Activated CD4-positive, alpha-beta T cell treated with anti-CD3 and anti-CD28 coated beads, Interleukin-2, amount 50 U/mL, for 1 hour (primary cell): ENCODE data around the gene CLEC4F.
"Not testable (repeated sequence)": the region's sequence is repeated elsewhere in the genome, so short reads cannot be mapped to it uniquely, and the experiment has no call there.

Source experiments
- DNase-seq: peaks from one replicate; pipeline ENCODE4 v3.0.0-alpha.2; 2020

Gene CLEC4F

GRCh38 chr2:70823249-70823648, 2.9 kb upstream of the CLEC4F start:
- no peak for DNase-seq

GRCh38 chr2:70822843-70823242, 2.4 kb upstream of the CLEC4F start:
- DNase-seq = no peak

DNA sequence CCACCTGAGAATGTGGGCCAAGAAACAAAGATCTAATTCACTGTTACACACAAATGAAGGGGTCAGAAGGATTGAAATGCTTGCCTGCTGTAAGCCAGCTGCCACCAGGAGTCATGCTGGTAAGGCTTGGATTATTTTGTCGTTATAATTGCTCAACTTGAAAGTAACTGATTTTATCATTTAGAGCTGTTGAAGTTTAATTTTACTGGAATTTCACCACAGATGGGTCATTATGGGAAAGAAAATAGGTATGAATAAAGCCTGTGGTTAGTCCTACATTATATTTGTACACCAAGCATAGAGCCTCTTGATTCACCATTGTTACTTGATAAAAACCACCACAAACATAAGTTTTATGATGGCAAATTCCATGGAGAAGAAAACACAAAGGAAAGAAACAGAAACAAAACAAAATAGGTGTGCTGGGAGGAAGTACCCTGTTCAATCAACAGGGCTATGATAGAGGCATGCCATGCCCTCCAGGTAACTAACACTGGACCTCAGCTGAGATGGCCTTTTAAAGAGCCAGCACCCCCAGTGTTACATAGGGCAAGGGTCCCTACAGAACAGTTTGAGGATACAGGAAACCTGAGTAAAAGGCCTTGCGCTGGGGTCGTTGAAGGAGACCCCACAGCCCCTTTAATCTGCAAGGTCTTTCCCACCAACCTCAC, 3.0 kb downstream of the CLEC4F start:
- no peak for DNase-seq

DNA sequence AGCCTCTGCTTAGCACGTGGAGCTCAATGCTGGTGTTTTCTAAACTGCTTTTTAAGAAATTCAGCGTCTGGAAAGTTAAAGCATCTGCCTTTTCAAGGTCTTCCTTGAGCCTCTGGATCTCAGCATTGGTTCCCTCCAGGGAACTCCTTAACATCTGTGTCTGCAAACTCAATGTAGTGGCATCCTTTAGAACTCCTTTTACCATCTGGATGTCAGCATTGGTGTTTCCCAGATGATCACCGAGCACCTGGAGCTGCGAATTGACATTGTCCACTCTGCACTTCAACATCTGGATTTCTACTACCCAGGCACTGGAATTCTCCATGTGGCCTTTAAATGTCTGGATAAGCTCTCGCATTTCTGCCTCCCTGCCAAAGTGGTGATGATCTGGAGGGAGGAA, 3.7 kb downstream of the CLEC4F start:
- DNase-seq = no peak

DNA sequence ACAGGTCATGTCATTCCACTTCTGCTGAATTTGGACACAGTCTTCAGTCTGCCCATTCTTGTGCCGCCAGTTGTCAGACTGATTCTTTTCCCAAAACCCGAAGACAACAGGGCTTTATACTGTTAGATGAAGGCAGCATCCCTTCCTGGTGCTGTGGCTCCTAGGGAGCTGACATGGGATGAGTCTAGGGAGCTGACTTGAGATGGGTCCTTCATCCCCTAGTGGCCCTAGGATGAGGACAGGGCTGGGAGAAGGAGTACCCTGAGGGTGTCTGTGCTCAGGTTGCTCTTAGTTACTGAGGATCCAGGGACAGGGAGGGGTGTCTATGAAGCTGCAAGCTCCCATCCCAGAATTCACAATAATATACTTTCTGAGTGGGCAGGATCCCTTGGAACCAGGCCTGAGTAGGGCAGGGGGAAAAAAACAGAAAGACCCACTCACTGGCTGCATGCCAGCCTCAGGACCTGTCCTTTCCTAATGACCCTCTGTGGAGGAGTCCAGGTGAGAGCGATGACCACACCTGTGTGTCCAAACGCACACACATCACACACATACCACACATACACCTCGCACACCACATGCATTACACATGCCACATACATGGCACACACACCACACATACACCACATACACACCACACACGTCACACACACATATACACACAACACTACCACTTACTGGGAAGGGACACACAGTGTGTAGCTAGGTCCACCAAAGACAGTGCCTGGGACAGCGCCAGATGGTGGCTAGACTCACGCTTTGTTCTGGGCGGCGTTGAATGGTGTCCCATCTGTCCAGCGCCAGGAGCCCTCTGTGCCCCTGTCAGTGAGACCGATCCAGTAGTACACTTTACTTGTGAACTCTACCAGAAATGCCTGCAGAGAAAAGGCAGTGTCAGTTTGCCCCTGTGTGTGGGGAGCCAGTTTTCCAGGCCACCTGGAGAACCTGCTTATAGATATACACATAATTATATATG, 11.1 kb downstream of the CLEC4F start:
- no peak for DNase-seq

DNA sequence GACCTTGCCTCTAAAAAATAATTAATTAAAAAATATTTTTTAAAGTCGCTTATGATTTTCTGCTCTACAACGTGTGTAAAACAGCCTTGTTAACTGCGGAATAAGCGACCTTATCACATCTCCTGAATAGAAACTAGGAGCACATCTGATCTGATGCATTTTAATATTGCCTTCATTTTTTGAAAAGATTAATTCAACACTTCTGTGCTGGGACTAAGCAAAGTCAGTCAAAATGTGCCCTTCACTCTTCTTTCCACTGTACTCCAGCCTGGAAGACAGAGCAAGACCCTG, 12.6 kb downstream of the CLEC4F start:
- no peak for DNase-seq

GRCh38 chr2:70807102-70807827, 13.1 kb downstream of the CLEC4F start:
- DNase-seq = no peak

DNA sequence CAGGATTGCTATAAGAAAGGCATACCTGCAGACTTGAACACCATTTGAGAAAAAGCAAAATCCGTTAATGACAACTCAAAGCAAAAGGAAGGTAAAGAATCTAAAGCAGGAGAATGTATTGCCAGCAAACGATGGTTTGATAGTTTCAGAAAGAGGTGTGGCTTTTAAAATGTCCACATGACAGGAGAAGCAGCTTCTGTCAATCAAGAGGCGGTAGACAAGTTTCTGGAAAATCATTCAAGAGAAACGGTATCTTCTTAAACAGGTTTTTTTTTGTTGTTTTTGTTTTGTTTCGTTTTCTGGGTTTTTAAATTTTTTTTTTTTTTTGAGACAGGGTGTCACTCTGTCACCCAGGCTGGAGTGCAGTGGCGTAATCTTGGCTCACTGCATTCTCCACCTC, 13.8 kb downstream of the CLEC4F start:
- DNase-seq = no peak

GRCh38 chr2:70806013-70806412, 14.4 kb downstream of the CLEC4F start:
- DNase-seq = no peak

GRCh38 chr2:70801607-70802263, 18.7 kb downstream of the CLEC4F start:
- no peak for DNase-seq

DNA sequence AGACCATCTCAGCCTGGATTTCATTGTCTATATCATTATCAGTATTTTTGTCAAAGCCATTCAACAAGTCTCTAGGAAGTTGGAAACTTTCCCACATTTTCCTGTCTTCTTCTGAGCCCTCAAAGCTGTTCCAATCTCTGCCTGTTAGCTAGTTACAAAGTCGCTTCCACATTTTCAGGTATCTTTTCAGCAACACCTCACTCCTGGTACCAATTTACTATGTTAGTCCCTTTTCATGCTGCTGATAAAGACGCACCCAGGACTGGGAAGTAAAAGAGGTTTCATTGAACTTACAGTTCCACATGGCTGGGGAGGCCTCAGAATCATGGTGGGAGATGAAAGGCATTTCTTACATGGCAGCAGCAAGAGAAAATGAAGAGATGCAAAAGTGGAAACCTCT, 20.7 kb downstream of the CLEC4F start:
- DNase-seq = no peak

- DNase-seq = not testable (repeated sequence)
Measured at GRCh38 chr2:70797996-70798395, 22.4 kb downstream of the CLEC4F start.

DNA sequence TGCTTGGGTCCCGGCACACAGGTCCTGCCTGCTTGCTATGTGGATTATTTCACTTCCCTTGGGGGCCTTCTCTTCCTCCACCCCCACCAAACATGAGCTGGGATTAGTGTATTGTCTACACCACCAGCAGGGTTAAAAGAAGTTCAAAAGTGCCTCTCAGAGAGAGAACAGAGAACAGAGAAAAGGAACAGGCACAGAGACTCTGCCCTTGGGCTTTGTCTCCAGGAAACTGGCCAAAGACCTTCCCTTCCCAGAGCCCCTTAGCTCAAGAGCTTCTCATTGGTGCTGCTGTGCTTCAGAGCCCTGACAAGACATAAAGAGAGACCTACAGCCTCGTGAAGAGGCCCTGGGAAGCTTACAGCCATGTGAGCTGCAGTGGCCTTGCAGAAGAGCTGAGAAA, 22.9 kb downstream of the CLEC4F start:
- DNase-seq = no peak

DNA sequence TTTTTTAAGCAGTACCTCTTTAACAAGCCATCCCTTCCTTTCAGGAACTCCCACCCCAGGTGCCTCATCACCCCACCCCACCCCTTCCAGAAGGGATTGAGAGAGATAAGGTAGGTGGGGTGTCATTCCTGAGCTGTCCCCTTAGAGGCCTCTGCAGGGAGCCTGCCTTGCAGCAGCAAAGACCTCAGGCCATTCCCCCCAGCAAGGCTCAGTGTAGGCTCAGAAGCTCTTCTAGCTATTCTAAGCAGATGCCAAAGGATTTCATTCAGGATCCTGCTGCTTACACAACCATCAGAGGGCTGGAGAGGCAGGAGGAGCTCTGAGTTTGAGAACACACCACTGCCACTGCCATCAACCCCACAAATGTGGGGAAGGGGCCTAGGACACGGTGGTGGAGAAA, 24.1 kb downstream of the CLEC4F start:
- DNase-seq = no peak

- DNase-seq = no peak
Measured at GRCh38 chr2:70795164-70795995, 25.0 kb downstream of the CLEC4F start.

DNA sequence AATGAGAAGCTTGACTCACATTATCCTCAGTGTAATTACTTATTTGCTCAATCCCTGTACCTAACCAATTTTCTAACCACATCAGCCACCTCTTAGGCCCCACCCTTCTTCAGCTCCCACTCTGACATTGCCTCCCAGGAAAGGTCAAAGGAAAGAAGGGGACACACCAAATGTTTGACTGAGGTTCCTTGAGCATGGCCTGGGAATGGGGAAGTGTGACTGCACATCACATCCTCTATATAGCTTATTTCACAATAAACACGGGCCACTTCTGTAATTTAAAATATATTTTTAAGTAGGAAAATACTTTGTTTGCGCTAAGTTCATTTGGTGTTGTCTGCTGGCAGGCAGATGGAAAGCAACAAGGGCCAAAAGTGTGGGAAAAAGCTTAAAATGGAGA, 26.9 kb downstream of the CLEC4F start:
- DNase-seq = no peak

DNA sequence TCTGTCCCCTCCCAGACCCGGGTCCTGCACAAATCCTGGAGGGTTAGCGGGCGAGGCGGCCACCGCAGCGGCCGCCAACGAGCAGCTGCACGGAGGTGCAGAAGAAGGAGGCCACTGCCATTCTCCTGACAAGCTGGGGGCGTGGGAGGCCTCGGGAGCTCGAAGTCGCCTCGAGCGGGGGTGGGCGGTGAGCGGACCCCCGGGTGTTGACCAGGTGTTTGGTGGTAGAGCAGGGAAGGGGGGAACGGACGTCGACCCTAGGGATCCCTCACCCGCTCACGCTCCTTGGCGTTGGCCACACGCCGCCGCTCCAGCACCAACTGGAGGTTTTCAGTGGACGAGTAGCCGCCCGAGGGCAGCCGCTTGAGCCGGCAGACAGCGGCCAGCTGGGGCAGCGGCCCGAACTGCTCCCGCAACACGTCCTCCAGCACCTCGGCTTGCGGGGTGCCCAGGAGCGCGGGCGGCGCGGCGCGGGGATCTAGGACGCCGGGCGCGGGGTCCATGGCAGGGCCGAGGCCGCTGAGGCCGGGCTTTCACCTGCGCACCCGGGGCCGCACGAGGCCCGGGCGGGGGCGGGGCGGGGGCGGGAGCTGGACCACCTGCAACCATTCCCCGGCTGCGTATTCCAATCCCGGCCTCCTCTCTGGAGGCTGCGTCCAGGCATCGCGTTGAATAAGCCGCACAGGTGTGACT, 30.1 kb downstream of the CLEC4F start, which contains the start of gene FIGLA:
TSS of gene FIGLA (minus strand) at position 508 of the 693 bp plus-strand sequence. CDS start at position 503, 5 bp downstream.
- DNase-seq = no peak

DNA sequence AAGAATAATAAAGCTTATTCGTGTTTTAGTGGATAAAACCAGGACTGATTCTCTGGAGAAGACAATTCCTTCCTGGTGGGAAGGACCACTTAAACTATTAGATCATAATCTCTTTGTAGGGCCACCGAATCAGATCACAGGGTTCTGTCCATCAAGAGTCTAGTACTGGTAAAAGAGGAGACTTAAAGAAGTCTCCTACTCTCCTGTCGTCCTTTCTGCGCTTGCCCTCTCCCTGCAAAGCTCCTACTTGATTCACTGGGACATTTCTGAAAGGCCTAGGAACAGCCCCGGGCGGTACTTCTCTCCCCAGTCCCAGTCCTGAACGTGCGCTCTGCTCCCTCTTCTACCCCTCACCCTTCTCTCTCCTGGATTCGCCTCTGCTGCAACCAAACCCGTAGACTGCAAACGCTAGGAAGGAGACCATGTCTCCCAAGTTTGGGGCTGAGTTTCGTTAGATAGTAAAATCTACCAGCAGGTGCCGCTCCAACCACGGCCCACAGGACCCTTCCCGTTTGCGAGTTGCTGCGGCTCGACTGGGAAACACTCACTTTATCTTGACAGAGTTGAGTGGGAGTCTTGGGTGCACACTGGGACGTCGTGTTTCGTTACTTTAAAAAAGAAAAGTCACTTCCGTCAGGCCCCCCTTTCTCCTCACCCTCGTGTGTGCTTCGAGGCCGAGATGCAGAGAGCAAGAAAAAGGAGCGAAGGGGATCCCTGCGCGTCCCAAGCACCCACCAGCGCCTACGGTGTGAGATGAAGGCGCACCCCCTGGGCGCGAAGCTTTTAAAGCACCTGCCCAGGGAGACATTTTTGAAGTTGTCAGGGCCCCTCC, 30.9 kb downstream of the CLEC4F start:
- DNase-seq = peak; percentile 61

GRCh38 chr2:70785137-70785911, 35.1 kb downstream of the CLEC4F start:
- peak; percentile 26 for DNase-seq

- no peak for DNase-seq
Measured at GRCh38 chr2:70784320-70784719, 36.1 kb downstream of the CLEC4F start.
